Suprapubic skin (tissue), 4 donors: Measurements from ENCODE around the gene GGACT. TPM values are rescaled to one million over a fixed set of nuclear protein-coding genes. Genes with fewer than 3 reads are reported as not detected.

Source experiments
- DNase-seq, 2 donors: peaks; one replicate each; pipeline ENCODE4 v3.0.0-alpha.2; 2019; ENCODE audit warnings: low spot score in 2 of 2
- H3K27ac ChIP-seq: fragments of 200-600 bp; sonication (generic); one replicate; pipeline ENCODE4 v1.5.1; 2019
- H3K27me3 ChIP-seq: fragments of 200-600 bp; sonication (generic); one replicate; pipeline ENCODE4 v1.5.1; 2019
- H3K36me3 ChIP-seq: fragments of 200-600 bp; sonication (generic); one replicate; pipeline ENCODE4 v1.5.1; 2019
- H3K4me1 ChIP-seq: fragments of 200-600 bp; sonication (generic); one replicate; pipeline ENCODE4 v1.5.1; 2019
- H3K4me3 ChIP-seq: fragments of 200-600 bp; sonication (generic); one replicate; pipeline ENCODE4 v1.5.1; 2019; ENCODE audit warnings: mild to moderate bottlenecking
- H3K9me3 ChIP-seq: fragments of 200-600 bp; sonication (generic); one replicate; pipeline ENCODE4 v1.5.1; 2019
- EP300 ChIP-seq: sonication (generic); formaldehyde crosslinking; IDR thresholded peaks from one replicate; pipeline ENCODE4 v1.6.1; 2017; ENCODE audit warnings: antibody characterized with exemption
- POLR2A ChIP-seq, 2 donors: fragments of 450-650 bp; IDR thresholded peaks; one replicate each; pipeline ENCODE4 v1.6.1; 2017; ENCODE audit warnings: antibody characterized with exemption in 2 of 2, mild to moderate bottlenecking in 2 of 2, moderate library complexity in 2 of 2
- POLR2AphosphoS5 ChIP-seq, 3 donors: sonication (generic); formaldehyde crosslinking; IDR thresholded peaks; one replicate each; pipeline ENCODE4 v1.6.1; 2017; ENCODE audit warnings: antibody characterized with exemption in 3 of 3
- whole genome bisulfite sequencing: methylation state at CpG from one replicate; pipeline ENCODE4 v1.1.5; 2018; 5-methylcytosine and 5-hydroxymethylcytosine counted together
- total RNA-seq, 4 donors: library from RNA; depleted of rRNA; stranded (reverse); fragments of >200 nt; gene quantifications; one replicate each; pipeline ENCODE4 v1.1.0, GENCODE V29; 2016
- TF ChIP-seq, protein P1 (sequence below), 2 donors: fragments of 200-600 bp in 1 of 2; fragments of 450-650 bp in 1 of 2; sonication (generic) in 1 of 2; IDR thresholded peaks; one replicate each; pipeline ENCODE4 v1.5.1; 2016 to 2019; ENCODE audit warnings: antibody characterized with exemption in 2 of 2, mild to moderate bottlenecking in 1 of 2, moderate library complexity in 1 of 2

The GGACT gene
- total RNA-seq, 4 donors from 2014 or later = 1.5 to 4.2 (median 3.6) TPM

GRCh38 chr13:100510208-100510957, 78.2 kb downstream of the GGACT start:
- no peaks in the 10 kb centered on the region for H3K36me3 ChIP-seq
- peaks cover 11% of the 10 kb centered on the region for H3K4me1 ChIP-seq
- no peaks in the 10 kb centered on the region for H3K27me3 ChIP-seq
- DNase-seq = no peak
- H3K27ac ChIP-seq = no peak overlapping the region
- H3K9me3 ChIP-seq = no peaks in the 10 kb centered on the region
- H3K4me3 ChIP-seq = no peak overlapping the region
- WGBS = 94% methylated on average over 11 of the region's 11 CpGs
- TF ChIP-seq EP300 = no peak
- TF ChIP-seq POLR2A (IDR thresholded peaks at IDR 0.05) = no peak
- no peak for TF ChIP-seq POLR2AphosphoS5 (IDR thresholded peaks at IDR 0.05)
- TF ChIP-seq, protein P1, sequence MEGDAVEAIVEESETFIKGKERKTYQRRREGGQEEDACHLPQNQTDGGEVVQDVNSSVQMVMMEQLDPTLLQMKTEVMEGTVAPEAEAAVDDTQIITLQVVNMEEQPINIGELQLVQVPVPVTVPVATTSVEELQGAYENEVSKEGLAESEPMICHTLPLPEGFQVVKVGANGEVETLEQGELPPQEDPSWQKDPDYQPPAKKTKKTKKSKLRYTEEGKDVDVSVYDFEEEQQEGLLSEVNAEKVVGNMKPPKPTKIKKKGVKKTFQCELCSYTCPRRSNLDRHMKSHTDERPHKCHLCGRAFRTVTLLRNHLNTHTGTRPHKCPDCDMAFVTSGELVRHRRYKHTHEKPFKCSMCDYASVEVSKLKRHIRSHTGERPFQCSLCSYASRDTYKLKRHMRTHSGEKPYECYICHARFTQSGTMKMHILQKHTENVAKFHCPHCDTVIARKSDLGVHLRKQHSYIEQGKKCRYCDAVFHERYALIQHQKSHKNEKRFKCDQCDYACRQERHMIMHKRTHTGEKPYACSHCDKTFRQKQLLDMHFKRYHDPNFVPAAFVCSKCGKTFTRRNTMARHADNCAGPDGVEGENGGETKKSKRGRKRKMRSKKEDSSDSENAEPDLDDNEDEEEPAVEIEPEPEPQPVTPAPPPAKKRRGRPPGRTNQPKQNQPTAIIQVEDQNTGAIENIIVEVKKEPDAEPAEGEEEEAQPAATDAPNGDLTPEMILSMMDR (IDR thresholded peaks at IDR 0.05) = no peak

- WGBS = 89% methylated on average over 8 of the region's 8 CpGs
- H3K36me3 ChIP-seq = no peaks in the 10 kb centered on the region
- no peaks in the 10 kb centered on the region for H3K27me3 ChIP-seq
- H3K4me3 ChIP-seq = no peak overlapping the region
- TF ChIP-seq POLR2A (IDR thresholded peaks at IDR 0.05) = no peak
- H3K27ac ChIP-seq = no peak overlapping the region
- H3K9me3 ChIP-seq = no peaks in the 10 kb centered on the region
- DNase-seq = no peak
- peaks cover 4% of the 10 kb centered on the region for H3K4me1 ChIP-seq
These were observed 79.6 kb downstream of the GGACT start for GRCh38 chr13:100508996-100509395.

DNA sequence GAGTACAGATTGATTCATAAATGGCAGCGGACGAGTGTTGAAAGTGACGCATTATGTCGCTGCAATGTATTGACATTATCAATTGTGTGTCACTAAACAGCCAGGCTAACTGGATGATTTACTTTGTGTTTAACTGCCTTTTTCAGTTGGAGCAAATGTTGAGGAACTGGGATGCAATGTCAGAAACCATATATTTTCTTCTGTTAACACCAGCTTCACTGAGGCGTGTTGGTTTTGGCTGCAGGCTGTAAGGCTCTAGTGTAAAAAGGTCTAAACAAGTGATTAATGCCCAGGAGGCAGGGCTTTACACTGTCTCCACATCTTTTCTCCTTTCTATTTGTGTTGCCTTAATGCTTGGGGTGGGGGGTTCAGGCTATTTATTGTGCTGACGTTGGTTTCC, 80.1 kb downstream of the GGACT start:
- Histone ChIP-seq H3K27me3 (no peaks in the 10 kb centered on the region), H3K9me3 (no peaks in the 10 kb centered on the region), H3K36me3 (no peaks in the 10 kb centered on the region), H3K27ac (no peak overlapping the region), H3K4me1 (no peaks in the 10 kb centered on the region), H3K4me3 (no peak overlapping the region)
- 91% methylated on average over 6 of the region's 6 CpGs for WGBS
- no peak for TF ChIP-seq POLR2AphosphoS5 (IDR thresholded peaks at IDR 0.05)
- TF ChIP-seq EP300 = no peak
- no peak for TF ChIP-seq POLR2A (IDR thresholded peaks at IDR 0.05)
- TF ChIP-seq, protein P1 (IDR thresholded peaks at IDR 0.05) = no peak
- DNase-seq = no peak

- no peaks in the 10 kb centered on the region for H3K4me1 ChIP-seq
- WGBS = 85% methylated on average over 9 of the region's 9 CpGs
- no peak overlapping the region for H3K27ac ChIP-seq
- no peaks in the 10 kb centered on the region for H3K27me3 ChIP-seq
- no peak overlapping the region for H3K4me3 ChIP-seq
- no peaks in the 10 kb centered on the region for H3K9me3 ChIP-seq
- TF ChIP-seq, protein P1 (IDR thresholded peaks at IDR 0.05) = no peak
- TF ChIP-seq POLR2AphosphoS5 (IDR thresholded peaks at IDR 0.05) (no peak), POLR2A (IDR thresholded peaks at IDR 0.05) (no peak), EP300 (no peak)
- DNase-seq = no peak
- no peaks in the 10 kb centered on the region for H3K36me3 ChIP-seq
These were observed 81.8 kb downstream of the GGACT start for GRCh38 chr13:100506600-100507422.

DNA sequence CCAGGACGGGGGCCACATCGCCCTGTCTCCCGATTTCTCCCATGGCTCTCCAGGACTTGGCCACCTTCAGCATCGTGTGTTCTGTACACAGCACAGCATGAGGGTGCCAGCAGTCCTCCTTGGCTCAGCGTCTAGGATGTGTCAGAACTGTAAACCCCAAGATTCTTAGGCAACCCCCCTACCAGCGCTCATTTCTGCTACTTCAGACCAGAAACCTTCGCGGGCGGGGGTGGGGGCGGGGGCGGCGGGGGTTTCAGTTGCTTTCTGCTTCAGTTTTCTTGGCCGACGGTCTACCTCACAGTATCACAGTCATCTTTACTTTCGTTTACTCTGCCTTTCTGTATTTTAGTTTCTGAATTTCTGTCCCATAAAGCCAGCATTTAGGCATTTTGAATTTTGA, 82.4 kb downstream of the GGACT start:
- Histone ChIP-seq H3K36me3 (no peaks in the 10 kb centered on the region), H3K27me3 (no peaks in the 10 kb centered on the region), H3K4me3 (no peak overlapping the region), H3K27ac (no peak overlapping the region), H3K4me1 (no peaks in the 10 kb centered on the region), H3K9me3 (no peaks in the 10 kb centered on the region)
- 84% methylated on average over 15 of the region's 15 CpGs for WGBS
- DNase-seq = no peak
- TF ChIP-seq POLR2A (IDR thresholded peaks at IDR 0.05) = no peak

DNA sequence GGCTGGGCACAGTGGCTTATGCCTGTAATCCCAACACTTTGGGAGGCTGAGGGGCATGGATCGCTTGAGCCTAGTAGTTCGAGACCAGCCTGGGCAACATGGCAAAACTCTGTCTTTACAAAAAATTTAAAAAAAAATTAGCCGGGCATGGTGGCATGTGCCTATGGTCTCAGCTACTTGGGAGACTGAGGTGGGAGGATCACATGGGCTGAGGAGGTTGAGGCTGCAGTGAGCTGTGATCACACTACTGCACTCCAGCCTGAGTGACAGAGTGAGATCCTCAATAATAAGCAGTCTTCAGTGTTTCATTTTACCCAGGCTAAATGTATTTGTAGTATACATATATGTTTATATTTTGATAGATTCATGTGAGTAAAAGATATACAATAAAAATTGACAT, 85.0 kb downstream of the GGACT start:
- H3K27ac ChIP-seq = no peak overlapping the region
- DNase-seq = no peak
- no peaks in the 10 kb centered on the region for H3K4me1 ChIP-seq
- no peaks in the 10 kb centered on the region for H3K36me3 ChIP-seq
- 98% methylated on average over 3 of the region's 3 CpGs for WGBS
- H3K27me3 ChIP-seq = no peaks in the 10 kb centered on the region
- no peak for TF ChIP-seq POLR2A (IDR thresholded peaks at IDR 0.05)
- TF ChIP-seq, protein P1 (IDR thresholded peaks at IDR 0.05) = no peak
- no peak for TF ChIP-seq EP300
- no peak for TF ChIP-seq POLR2AphosphoS5 (IDR thresholded peaks at IDR 0.05)
- H3K9me3 ChIP-seq = no peaks in the 10 kb centered on the region
- H3K4me3 ChIP-seq = no peak overlapping the region
